Measurements from ENCODE around the gene MAGT1.

Gene MAGT1

GRCh38 chrX:77820091-77820727, 75.0 kb downstream of the MAGT1 start:
- TF ChIP-seq CTCF (conservative IDR thresholded peaks at IDR 0.05) (no peak), ZFX (IDR thresholded peaks at IDR 0.05) (no peak)
- H3K27ac ChIP-seq: no peak overlapping the region

GRCh38 chrX:77814210-77814609, 81.0 kb downstream of the MAGT1 start:
- TF ChIP-seq CTCF (conservative IDR thresholded peaks at IDR 0.05) (no peak), ZFX (IDR thresholded peaks at IDR 0.05) (no peak)

GRCh38 chrX:77802201-77802600, 93.0 kb downstream of the MAGT1 start:
- no peak overlapping the region for H3K27ac ChIP-seq
- no peak for TF ChIP-seq ZFX (IDR thresholded peaks at IDR 0.05)
- no peak for TF ChIP-seq CTCF (conservative IDR thresholded peaks at IDR 0.05)

More at GRCh38 chrX:77814210-77814609, 81.0 kb downstream of the MAGT1 start:
- H3K27ac ChIP-seq: no peak overlapping the region

GRCh38 chrX:77795124-77795523, 100.1 kb downstream of the MAGT1 start:
- H3K27ac ChIP-seq: no peak overlapping the region
- TF ChIP-seq ZFX (IDR thresholded peaks at IDR 0.05) (no peak), CTCF (conservative IDR thresholded peaks at IDR 0.05) (no peak)

- TF ChIP-seq CTCF (conservative IDR thresholded peaks at IDR 0.05) (no peak), ZFX (IDR thresholded peaks at IDR 0.05) (no peak)
- H3K27ac ChIP-seq: no peak overlapping the region
Measured at GRCh38 chrX:77793946-77794345, 101.3 kb downstream of the MAGT1 start.

- no peak overlapping the region for H3K27ac ChIP-seq
- TF ChIP-seq CTCF (conservative IDR thresholded peaks at IDR 0.05) (no peak), ZFX (IDR thresholded peaks at IDR 0.05) (no peak)
Measured at GRCh38 chrX:77788050-77788449, 107.2 kb downstream of the MAGT1 start.

GRCh38 chrX:77786365-77786680, 108.9 kb downstream of the MAGT1 start:
- TF ChIP-seq CTCF (conservative IDR thresholded peaks at IDR 0.05) (no peak), ZFX (IDR thresholded peaks at IDR 0.05) (no peak)
- peak overlapping the region; percentile 88 for H3K27ac ChIP-seq
